Measurements from ENCODE around the gene ADCK1. TPM values are rescaled to one million over a fixed set of nuclear protein-coding genes. Genes with fewer than 3 reads are reported as not detected.

The ADCK1 gene
- total and polyA plus RNA-seq, 9 of the 15 experiments (the other 6 are each of a cell fraction or from before 2014, with no cell fraction given): 2.8 to 8.9 (median 4.3) TPM

DNA sequence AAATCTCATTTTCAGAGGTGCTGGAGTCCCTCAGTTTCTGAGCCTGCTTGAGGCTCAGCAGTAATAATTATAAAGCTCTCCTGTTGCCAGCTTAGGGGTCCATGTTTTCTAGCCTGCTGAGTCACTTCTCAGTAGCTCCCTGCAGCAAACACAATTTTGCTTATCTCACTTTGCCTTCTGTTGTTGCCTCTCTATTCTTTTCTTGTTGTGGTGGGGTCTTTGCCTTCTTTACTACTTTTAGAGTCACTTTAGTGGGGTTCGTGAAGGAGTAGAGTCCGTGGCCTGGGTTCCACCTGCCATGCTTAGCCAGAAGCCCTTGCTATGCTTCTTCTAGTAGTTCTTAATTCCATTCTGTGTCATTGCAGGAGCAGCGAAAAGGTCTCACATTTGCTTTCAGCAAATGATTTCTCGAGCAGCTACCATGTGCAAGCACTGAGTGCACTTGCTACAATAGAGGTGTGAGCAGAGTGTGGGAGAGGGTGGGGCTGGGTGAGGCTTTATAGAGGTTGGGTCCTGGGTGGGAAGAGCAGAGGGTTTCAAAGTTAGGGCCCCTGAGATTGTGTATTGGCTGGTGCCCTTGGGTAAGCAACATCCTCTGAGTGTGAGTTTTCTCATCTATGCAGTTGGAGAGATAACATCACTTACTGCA is 114.3 kb downstream of the ADCK1 start:
- ATAC-seq: peak; percentile 75
- FAIRE-seq: peak; percentile 97
- Histone ChIP-seq H3K4me1 (replicated peaks in 1 of 2; ENCODE audit: control insufficient read depth in 2 of 2, insufficient read depth in 2 of 2, low read length in 2 of 2) (peaks cover 33 to 66% of the 10 kb centered on the region in 2 experiments), H3K9ac (ENCODE audit: insufficient read depth in 1 of 2, low read depth in 2 of 2, low read length in 2 of 2) (peak overlapping the region; percentile 49 to 80; a peak in 3 of 4 replicates), H3K9me3 (replicated peaks; ENCODE audit: control insufficient read depth, insufficient read depth, low read depth, low read length) (no peaks in the 10 kb centered on the region), H4K20me1 (replicated peaks; ENCODE audit: control insufficient read depth, insufficient read depth, low read length) (no peaks in the 10 kb centered on the region), H3K4me2 (ENCODE audit: insufficient read depth, low read length) (peak overlapping the region; percentile 64), H3K27me3 (ENCODE audit: control insufficient read depth in 2 of 2, insufficient read depth in 2 of 2, low read length in 2 of 2) (no peaks in the 10 kb centered on the region), H3K27ac (ENCODE audit: extremely low read depth, low read depth, low read length) (peak overlapping the region; percentile 88), H3K4me3 (no peak overlapping the region), H3K79me2 (ENCODE audit: control insufficient read depth, insufficient read depth, low read length) (no peaks in the 10 kb centered on the region), H3K9me1 (ENCODE audit: control insufficient read depth, insufficient read depth, low read length) (no peaks in the 10 kb centered on the region), H2AFZ (ENCODE audit: low read depth, low read length) (peak overlapping the region; percentile 65), H3K36me3 (ENCODE audit: control insufficient read depth, insufficient read depth, low read length) (no peaks in the 10 kb centered on the region; the same call in 1 of the 3 replicates)
- WGBS (ENCODE audit: insufficient coverage, low coverage, missing lambda C conversion rate): 2% methylated on average over 4 of the region's 4 CpGs
- ChIA-PET CTCF (ENCODE audit: low intra/inter-chr PET ratio) (no interaction called here), POLR2A (interaction anchor here (1.2 to 4.0 kb wide), 4 partner anchors 9 to 13 kb away, joined by 4 to 18 read pairs (median 9); no protein-coding TSS in a partner anchor)
- peak; percentile 64 to 74 (median 68) for DNase-seq (ENCODE audit: extremely low read depth in 1 of 4, low spot score in 3 of 4)
- intact Hi-C loops (cut with micrococcal nuclease): no loop called here
- in situ Hi-C loops (cut with MboI): no loop called here
- no TSS peak for BruUV-seq (replicated peaks)
- TF ChIP-seq, protein P1, sequence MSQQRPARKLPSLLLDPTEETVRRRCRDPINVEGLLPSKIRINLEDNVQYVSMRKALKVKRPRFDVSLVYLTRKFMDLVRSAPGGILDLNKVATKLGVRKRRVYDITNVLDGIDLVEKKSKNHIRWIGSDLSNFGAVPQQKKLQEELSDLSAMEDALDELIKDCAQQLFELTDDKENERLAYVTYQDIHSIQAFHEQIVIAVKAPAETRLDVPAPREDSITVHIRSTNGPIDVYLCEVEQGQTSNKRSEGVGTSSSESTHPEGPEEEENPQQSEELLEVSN (IDR thresholded peaks at IDR 0.05; ENCODE audit: borderline replicate concordance in 1 of 2, extremely low read depth in 1 of 2, insufficient read depth in 1 of 2, insufficient read length in 1 of 2, low read depth in 1 of 2, low read length in 1 of 2, poor library complexity in 1 of 2, severe bottlenecking in 1 of 2): peak in 1 of 2 experiments; percentile 68
- TF ChIP-seq YY1 (IDR thresholded peaks at IDR 0.05; ENCODE audit: borderline replicate concordance in 1 of 3, control insufficient read depth in 1 of 3, extremely low read depth in 1 of 3, insufficient read depth in 3 of 3, insufficient read length in 1 of 3, insufficient replicate concordance in 2 of 3, low read depth in 1 of 3, low read length in 2 of 3) (peak in 1 of 3 experiments; percentile 67), C11orf30 (IDR thresholded peaks at IDR 0.05; ENCODE audit: low read depth) (peak; percentile 85), SOX6 (IDR thresholded peaks at IDR 0.05) (peak; percentile 88), SMARCA4 (IDR thresholded peaks at IDR 0.05) (peak; percentile 91), NEUROD1 (IDR thresholded peaks at IDR 0.05; ENCODE audit: borderline replicate concordance, low read depth, low read length, partially characterized antibody) (peak; percentile 32), ILF3 (IDR thresholded peaks at IDR 0.05; ENCODE audit: borderline replicate concordance) (no peak), NR1H2 (CRISPR knock-in tag; IDR thresholded peaks at IDR 0.05) (no peak), NFE2 (IDR thresholded peaks at IDR 0.05; ENCODE audit: low read depth) (peak; percentile 90)
- TF ChIP-seq, protein P2, sequence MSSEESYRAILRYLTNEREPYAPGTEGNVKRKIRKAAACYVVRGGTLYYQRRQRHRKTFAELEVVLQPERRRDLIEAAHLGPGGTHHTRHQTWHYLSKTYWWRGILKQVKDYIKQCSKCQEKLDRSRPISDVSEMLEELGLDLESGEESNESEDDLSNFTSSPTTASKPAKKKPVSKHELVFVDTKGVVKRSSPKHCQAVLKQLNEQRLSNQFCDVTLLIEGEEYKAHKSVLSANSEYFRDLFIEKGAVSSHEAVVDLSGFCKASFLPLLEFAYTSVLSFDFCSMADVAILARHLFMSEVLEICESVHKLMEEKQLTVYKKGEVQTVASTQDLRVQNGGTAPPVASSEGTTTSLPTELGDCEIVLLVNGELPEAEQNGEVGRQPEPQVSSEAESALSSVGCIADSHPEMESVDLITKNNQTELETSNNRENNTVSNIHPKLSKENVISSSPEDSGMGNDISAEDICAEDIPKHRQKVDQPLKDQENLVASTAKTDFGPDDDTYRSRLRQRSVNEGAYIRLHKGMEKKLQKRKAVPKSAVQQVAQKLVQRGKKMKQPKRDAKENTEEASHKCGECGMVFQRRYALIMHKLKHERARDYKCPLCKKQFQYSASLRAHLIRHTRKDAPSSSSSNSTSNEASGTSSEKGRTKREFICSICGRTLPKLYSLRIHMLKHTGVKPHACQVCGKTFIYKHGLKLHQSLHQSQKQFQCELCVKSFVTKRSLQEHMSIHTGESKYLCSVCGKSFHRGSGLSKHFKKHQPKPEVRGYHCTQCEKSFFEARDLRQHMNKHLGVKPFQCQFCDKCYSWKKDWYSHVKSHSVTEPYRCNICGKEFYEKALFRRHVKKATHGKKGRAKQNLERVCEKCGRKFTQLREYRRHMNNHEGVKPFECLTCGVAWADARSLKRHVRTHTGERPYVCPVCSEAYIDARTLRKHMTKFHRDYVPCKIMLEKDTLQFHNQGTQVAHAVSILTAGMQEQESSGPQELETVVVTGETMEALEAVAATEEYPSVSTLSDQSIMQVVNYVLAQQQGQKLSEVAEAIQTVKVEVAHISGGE (CRISPR knock-in tag; IDR thresholded peaks at IDR 0.05): peak in 1 of 3 experiments; percentile 44; a peak in 1 of 6 replicates
- TF ChIP-seq, protein P3, sequence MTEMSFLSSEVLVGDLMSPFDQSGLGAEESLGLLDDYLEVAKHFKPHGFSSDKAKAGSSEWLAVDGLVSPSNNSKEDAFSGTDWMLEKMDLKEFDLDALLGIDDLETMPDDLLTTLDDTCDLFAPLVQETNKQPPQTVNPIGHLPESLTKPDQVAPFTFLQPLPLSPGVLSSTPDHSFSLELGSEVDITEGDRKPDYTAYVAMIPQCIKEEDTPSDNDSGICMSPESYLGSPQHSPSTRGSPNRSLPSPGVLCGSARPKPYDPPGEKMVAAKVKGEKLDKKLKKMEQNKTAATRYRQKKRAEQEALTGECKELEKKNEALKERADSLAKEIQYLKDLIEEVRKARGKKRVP (CRISPR knock-in tag; IDR thresholded peaks at IDR 0.05): 0 out of 2 replicates have a peak, but pooled peaks have one; percentile 17

Measured in K562 (cell line).